ENCODE results near the gene ZNF865. TPM values are rescaled to one million over a fixed set of nuclear protein-coding genes. Genes with fewer than 3 reads are reported as not detected.

The ZNF865 gene
- polyA plus RNA-seq, 1 donor from 2014 or later, result 1.7 TPM

DNA sequence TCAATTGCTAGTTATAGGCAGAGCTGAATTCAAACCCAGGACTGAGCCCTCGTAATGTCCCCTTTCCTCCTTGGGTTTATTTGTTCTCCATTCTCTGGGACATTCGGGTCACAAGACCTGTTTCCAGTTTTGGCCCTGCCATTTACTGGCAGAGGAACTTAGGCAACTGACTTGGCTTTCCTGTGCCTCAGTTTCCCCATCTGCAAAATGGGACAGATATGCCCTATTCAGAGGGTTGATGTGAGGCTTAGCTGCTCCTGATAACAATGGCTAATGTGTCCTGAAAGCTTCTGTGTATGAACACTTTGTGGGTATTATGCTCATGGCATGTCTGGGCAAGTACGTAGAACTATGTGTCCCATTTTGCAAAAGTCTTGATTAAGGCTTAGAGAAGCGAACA, 4.4 kb upstream of the ZNF865 start:
- Histone ChIP-seq H4K20me1 (ENCODE audit: insufficient read depth) (no peaks in the 10 kb centered on the region), H3K9ac (ENCODE audit: low read length) (peak overlapping the region; percentile 91), H3K9me3 (ENCODE audit: low read length) (no peaks in the 10 kb centered on the region), H3K4me2 (ENCODE audit: low read length) (peak overlapping the region; percentile 80), H3K9me2 (ENCODE audit: insufficient read depth, low read length) (no peaks in the 10 kb centered on the region), H3K27me3 (ENCODE audit: insufficient read depth, low read depth, low read length) (no peaks in the 10 kb centered on the region), H3K79me2 (replicated peaks; ENCODE audit: insufficient read depth, low read length) (peaks cover 5% of the 10 kb centered on the region), H3K4me3 (ENCODE audit: low read length) (peak overlapping the region; percentile 75), H3K36me3 (ENCODE audit: insufficient read depth, low read length) (no peaks in the 10 kb centered on the region), H2AFZ (ENCODE audit: low read depth, low read length) (no peak overlapping the region), H3F3A (ENCODE audit: insufficient read depth, low read length, poor library complexity, severe bottlenecking) (no peaks in the 10 kb centered on the region), H3K27ac (ENCODE audit: low read length) (peak overlapping the region; percentile 99)
- TF ChIP-seq POLR2AphosphoS5 (IDR thresholded peaks at IDR 0.05) (no peak), EP300 (conservative IDR thresholded peaks at IDR 0.05; ENCODE audit: poor library complexity, severe bottlenecking) (no peak), TAF1 (IDR thresholded peaks at IDR 0.05; ENCODE audit: low read depth) (no peak), MXI1 (conservative IDR thresholded peaks at IDR 0.05; ENCODE audit: poor library complexity, severe bottlenecking) (no peak)

DNA sequence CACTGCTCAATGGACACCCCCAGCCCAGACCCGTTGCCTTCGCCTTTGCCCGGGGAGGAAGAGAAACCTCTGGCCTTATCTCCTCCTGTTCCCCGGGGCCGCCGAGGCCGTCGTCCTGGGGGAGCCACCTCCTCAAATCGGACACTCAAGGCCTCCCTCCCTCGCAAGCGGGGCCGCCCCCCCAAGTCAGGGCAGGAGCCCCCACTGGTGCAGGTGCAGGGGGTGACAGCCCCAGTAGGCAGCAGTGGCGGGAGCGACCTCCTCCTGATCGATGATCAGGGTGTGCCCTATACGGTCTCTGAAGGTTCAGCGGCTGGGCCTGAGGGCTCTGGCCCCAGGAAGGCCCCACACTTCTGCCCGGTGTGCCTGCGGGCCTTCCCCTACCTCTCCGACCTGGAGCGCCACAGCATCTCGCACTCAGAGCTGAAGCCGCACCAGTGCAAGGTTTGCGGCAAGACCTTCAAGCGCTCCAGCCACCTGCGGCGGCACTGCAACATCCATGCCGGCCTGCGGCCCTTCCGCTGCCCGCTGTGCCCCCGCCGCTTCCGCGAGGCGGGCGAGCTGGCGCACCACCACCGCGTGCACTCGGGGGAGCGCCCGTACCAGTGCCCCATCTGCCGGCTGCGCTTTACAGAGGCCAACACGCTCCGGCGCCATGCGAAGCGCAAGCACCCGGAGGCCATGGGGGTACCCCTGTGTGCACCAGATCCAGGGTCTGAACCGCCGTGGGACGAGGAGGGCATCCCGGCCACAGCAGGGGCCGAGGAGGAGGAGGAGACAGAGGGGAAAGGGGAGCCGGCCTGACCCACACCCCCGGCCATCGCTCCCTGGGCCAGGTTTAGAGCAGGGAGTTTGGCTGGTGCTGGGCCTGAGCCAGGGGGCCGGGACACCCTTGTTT, 3.1 kb upstream of the ZNF865 start:
- no peaks in the 10 kb centered on the region for H3K9me3 ChIP-seq (ENCODE audit: low read length)
- no peaks in the 10 kb centered on the region for H4K20me1 ChIP-seq (ENCODE audit: insufficient read depth)
- no peak overlapping the region for H2AFZ ChIP-seq (ENCODE audit: low read depth, low read length)
- TF ChIP-seq SMC3 (conservative IDR thresholded peaks at IDR 0.05; ENCODE audit: poor library complexity), result no peak
- no peak for TF ChIP-seq POLR2AphosphoS5 (IDR thresholded peaks at IDR 0.05)
- TF ChIP-seq RAD21 (conservative IDR thresholded peaks at IDR 0.05), result no peak
- no peak for TF ChIP-seq EP300 (conservative IDR thresholded peaks at IDR 0.05; ENCODE audit: poor library complexity, severe bottlenecking)
- TF ChIP-seq, protein P1, sequence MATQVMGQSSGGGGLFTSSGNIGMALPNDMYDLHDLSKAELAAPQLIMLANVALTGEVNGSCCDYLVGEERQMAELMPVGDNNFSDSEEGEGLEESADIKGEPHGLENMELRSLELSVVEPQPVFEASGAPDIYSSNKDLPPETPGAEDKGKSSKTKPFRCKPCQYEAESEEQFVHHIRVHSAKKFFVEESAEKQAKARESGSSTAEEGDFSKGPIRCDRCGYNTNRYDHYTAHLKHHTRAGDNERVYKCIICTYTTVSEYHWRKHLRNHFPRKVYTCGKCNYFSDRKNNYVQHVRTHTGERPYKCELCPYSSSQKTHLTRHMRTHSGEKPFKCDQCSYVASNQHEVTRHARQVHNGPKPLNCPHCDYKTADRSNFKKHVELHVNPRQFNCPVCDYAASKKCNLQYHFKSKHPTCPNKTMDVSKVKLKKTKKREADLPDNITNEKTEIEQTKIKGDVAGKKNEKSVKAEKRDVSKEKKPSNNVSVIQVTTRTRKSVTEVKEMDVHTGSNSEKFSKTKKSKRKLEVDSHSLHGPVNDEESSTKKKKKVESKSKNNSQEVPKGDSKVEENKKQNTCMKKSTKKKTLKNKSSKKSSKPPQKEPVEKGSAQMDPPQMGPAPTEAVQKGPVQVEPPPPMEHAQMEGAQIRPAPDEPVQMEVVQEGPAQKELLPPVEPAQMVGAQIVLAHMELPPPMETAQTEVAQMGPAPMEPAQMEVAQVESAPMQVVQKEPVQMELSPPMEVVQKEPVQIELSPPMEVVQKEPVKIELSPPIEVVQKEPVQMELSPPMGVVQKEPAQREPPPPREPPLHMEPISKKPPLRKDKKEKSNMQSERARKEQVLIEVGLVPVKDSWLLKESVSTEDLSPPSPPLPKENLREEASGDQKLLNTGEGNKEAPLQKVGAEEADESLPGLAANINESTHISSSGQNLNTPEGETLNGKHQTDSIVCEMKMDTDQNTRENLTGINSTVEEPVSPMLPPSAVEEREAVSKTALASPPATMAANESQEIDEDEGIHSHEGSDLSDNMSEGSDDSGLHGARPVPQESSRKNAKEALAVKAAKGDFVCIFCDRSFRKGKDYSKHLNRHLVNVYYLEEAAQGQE (IDR thresholded peaks at IDR 0.05; ENCODE audit: borderline replicate concordance), result no peak
- TF ChIP-seq, protein P2, sequence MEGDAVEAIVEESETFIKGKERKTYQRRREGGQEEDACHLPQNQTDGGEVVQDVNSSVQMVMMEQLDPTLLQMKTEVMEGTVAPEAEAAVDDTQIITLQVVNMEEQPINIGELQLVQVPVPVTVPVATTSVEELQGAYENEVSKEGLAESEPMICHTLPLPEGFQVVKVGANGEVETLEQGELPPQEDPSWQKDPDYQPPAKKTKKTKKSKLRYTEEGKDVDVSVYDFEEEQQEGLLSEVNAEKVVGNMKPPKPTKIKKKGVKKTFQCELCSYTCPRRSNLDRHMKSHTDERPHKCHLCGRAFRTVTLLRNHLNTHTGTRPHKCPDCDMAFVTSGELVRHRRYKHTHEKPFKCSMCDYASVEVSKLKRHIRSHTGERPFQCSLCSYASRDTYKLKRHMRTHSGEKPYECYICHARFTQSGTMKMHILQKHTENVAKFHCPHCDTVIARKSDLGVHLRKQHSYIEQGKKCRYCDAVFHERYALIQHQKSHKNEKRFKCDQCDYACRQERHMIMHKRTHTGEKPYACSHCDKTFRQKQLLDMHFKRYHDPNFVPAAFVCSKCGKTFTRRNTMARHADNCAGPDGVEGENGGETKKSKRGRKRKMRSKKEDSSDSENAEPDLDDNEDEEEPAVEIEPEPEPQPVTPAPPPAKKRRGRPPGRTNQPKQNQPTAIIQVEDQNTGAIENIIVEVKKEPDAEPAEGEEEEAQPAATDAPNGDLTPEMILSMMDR (IDR thresholded peaks at IDR 0.05; ENCODE audit: poor library complexity, severe bottlenecking), result no peak
- no peak for TF ChIP-seq TAF1 (IDR thresholded peaks at IDR 0.05; ENCODE audit: low read depth)
- TF ChIP-seq EZH2 (IDR thresholded peaks at IDR 0.05; ENCODE audit: borderline replicate concordance, insufficient read depth, low read length, poor library complexity, severe bottlenecking), result no peak
- no peak for TF ChIP-seq MXI1 (conservative IDR thresholded peaks at IDR 0.05; ENCODE audit: poor library complexity, severe bottlenecking)
- H3K79me2 ChIP-seq (replicated peaks; ENCODE audit: insufficient read depth, low read length), result peaks cover 14% of the 10 kb centered on the region
- no peaks in the 10 kb centered on the region for H3K27me3 ChIP-seq (ENCODE audit: insufficient read depth, low read depth, low read length)
- H3F3A ChIP-seq (ENCODE audit: insufficient read depth, low read length, poor library complexity, severe bottlenecking), result no peaks in the 10 kb centered on the region
- H3K36me3 ChIP-seq (ENCODE audit: insufficient read depth, low read length), result no peaks in the 10 kb centered on the region
- no peaks in the 10 kb centered on the region for H3K9me2 ChIP-seq (ENCODE audit: insufficient read depth, low read length)
- no peak overlapping the region for H3K27ac ChIP-seq (ENCODE audit: low read length)
- H3K4me3 ChIP-seq (ENCODE audit: low read length), result no peak overlapping the region
- no peak overlapping the region for H3K4me2 ChIP-seq (ENCODE audit: low read length)
- no peak overlapping the region for H3K9ac ChIP-seq (ENCODE audit: low read length)
